Esophagus (tissue), 2 donors: ENCODE data around the gene CHMP4A. TPM values are rescaled to one million over a fixed set of nuclear protein-coding genes. Genes with fewer than 3 reads are reported as not detected.
"Not testable (repeated sequence)": the region's sequence is repeated elsewhere in the genome, so short reads cannot be mapped to it uniquely, and the experiment has no call there.

Experiments
- H3K27ac ChIP-seq, 2 donors: one replicate each; pipeline ENCODE4 v1.5.1; 2013; ENCODE audit warnings: low read depth in 2 of 2, mild to moderate bottlenecking in 2 of 2, inconsistent platforms in 1 of 2, low read length in 1 of 2, moderate library complexity in 1 of 2
- H3K27me3 ChIP-seq, 2 donors: one replicate each; pipeline ENCODE4 v1.6.1; 2013; ENCODE audit warnings: low read length in 2 of 2, control low read depth in 1 of 2, mild to moderate bottlenecking in 1 of 2; ENCODE audit not compliant: insufficient read depth in 2 of 2, control insufficient read depth in 1 of 2
- H3K36me3 ChIP-seq, 2 donors: one replicate each; pipeline ENCODE4 v1.6.1; 2013; ENCODE audit warnings: low read length in 1 of 2; ENCODE audit not compliant: control insufficient read depth in 2 of 2, insufficient read depth in 2 of 2
- H3K4me1 ChIP-seq, 2 donors: one replicate each; pipeline ENCODE4 v1.6.1; 2013; ENCODE audit warnings: low read length in 1 of 2; ENCODE audit not compliant: control insufficient read depth in 2 of 2, insufficient read depth in 2 of 2
- H3K4me3 ChIP-seq, 2 donors: one replicate each; pipeline ENCODE4 v1.5.1; 2013; ENCODE audit warnings: low read length in 2 of 2, mild to moderate bottlenecking in 2 of 2, low read depth in 1 of 2, moderate library complexity in 1 of 2
- H3K9me3 ChIP-seq, 2 donors: one replicate each; pipeline ENCODE4 v1.6.1; 2013; ENCODE audit warnings: mild to moderate bottlenecking in 2 of 2, low read depth in 1 of 2, low read length in 1 of 2, moderate library complexity in 1 of 2; ENCODE audit not compliant: control insufficient read depth in 2 of 2, insufficient read depth in 1 of 2
- WGBS, 2 donors: extraction: QIAGEN DNeasy Blood & Tissue Kit; methylation state at CpG; one replicate each; pipeline ENCODE4 v1.1.7; 2013; 5-methylcytosine and 5-hydroxymethylcytosine counted together
- polyA plus RNA-seq, 2 donors: library from polyadenylated mRNA; stranded (reverse); fragments of 200-250 nt; gene quantifications; one replicate each; pipeline ENCODE4 v1.2.3, GENCODE V29; 2013
- donor health status: healthy with polysubstance abuse.
- donor health status: Bipolar disorder and iron deficiency.

Gene CHMP4A
- polyA plus RNA-seq, 2 donors = 37.0 to 65.7 TPM

DNA sequence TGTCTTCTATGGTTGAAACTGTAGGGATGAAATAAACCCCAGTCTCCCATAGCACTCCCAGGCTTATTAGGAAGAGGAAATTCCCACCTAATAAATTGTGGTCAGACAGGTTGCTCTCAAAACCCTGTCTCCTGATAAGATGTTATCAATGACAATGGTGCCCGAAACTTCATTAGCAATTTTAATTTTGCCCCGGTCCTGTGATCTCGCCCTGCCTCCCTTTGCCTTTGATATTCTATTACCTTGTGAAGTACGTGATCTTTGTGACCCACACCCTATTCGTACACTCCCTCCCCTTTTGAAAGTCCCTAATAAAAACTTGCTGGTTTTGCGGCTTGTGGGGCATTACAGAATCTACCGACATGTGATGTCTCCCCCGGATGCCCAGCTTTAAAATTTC lies 10.8 kb downstream of the CHMP4A start:
- WGBS, 2 donors = 91 to 94% methylated on average over 8 of the region's 8 CpGs
- H3K4me3 ChIP-seq, H3K36me3 ChIP-seq, H3K9me3 ChIP-seq, H3K4me1 ChIP-seq, H3K27me3 ChIP-seq, H3K27ac ChIP-seq: not testable (repeated sequence)

DNA sequence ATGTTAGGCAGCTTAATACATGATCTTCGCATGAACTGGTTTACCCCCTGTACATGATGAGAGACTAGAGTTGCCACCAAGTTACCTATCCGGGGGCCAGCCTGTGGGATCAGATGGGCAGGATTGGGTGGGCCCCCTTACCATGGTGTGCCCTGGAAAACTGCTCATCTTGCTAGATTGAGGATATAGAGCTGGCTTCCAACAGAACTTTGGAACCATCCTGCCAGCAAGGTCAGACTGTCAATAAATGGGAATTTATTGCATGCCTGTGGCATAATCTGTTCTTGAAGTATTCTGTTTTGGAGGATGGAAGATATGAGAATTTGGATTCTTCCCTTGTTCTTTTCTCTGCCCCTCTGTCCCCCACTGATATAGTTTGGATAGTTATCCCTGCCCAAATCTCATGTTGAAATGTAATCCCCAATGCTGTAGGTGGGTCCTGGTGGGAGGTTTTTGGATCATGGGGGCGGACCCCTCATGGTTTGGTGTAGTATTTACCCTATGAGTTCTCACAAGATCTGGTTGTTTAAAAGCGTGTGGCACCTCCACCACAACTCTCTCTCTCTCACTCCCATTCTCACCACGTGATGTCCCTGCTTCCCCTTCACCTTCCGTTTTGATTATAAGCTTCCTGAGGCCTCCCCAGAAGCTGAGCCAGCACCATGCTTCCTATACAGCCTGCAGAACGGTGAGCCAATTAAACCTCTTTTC lies 14.3 kb downstream of the CHMP4A start:
- 84 to 86% methylated on average over 7 of the region's 7 CpGs for WGBS, 2 donors
- H3K27ac ChIP-seq = no peak overlapping the region
- H3K4me1 ChIP-seq = peaks cover 0 to 3% of the 10 kb centered on the region in 2 donors
- no peaks in the 10 kb centered on the region for H3K27me3 ChIP-seq
- no peaks in the 10 kb centered on the region for H3K36me3 ChIP-seq
- H3K9me3 ChIP-seq = no peaks in the 10 kb centered on the region
- no peak overlapping the region for H3K4me3 ChIP-seq

DNA sequence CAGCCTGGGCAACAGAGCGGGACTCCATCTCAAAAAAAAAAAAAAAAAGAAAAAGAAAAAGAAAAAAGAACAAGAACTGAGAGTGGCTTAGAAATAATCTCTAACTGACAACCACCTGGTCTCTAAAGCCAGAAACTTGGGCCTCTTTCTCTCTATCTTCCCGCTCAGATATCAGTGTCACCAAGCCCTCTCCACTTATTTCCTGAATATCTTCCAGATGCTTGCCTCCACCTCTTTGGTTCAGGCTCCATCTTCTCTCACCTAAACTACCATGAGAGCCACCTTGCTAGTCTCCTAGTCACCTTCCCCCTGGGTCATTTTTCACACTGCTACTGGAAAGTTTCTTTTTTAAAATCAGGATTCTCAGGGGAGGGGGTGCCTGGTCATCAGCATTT lies 16.2 kb downstream of the CHMP4A start:
- Histone ChIP-seq H3K4me1 (peaks cover 0 to 3% of the 10 kb centered on the region in 2 donors), H3K27ac (no peak overlapping the region), H3K4me3 (no peak overlapping the region), H3K27me3 (no peaks in the 10 kb centered on the region), H3K9me3 (no peaks in the 10 kb centered on the region), H3K36me3 (peaks cover 0 to 9% of the 10 kb centered on the region in 2 donors)
- WGBS, 2 donors = 90 to 95% methylated on average over 2 of the region's 2 CpGs

DNA sequence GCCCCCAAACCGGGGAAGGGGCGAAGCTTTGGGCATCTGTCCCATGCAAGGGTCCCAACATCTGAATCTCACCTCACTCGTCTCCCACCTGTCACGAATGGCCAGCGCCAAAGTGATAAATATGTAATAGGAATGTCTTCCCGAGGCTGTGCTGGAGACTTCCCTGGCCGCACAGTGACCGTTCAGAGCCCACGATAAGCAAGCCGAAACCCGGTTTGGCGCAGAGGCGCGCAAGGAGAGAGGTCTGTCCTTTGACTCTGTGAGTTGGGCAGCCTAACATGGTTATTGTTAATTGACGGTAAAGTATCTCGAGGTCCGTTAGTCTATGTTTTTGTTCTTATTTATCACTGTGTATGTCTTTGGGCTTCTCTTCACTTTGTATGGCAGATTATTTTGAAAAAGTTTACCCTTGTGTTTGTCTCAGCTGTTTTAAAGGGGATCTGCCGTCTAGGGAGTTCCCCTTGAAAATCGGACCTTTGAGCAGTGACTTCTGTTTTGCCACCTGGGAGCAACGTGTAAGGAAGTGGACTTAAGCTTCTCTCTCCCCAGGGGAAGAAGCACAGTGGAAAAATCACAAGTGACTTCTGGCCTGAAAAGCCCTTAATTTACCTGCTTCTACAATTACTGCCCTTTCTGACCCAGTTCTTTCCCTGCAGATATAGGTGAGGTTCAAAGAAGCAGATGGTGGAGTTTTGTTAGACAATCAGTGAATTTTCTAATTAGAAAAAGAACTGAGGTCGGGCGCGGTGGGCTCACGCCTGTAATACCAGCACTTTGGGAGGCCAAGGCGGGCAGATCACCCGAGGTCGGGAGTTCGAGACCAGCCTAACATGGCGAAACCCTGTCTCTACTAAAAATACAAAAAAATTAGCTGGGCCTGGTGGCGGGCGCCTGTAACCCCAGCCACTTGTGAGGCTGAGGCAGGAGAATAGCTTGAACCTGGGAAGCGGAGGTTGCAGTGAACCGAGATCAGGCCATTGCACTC lies 16.9 kb downstream of the CHMP4A start:
- H3K36me3 ChIP-seq = peaks cover 0 to 14% of the 10 kb centered on the region in 2 donors
- peak overlapping the region; percentile 93 to 94 for H3K27ac ChIP-seq
- 29 to 35% methylated on average over 33 of the region's 33 CpGs for WGBS, 2 donors
- H3K4me3 ChIP-seq = peak overlapping the region; percentile 71 to 81
- no peaks in the 10 kb centered on the region for H3K27me3 ChIP-seq
- H3K4me1 ChIP-seq = peaks cover 0 to 3% of the 10 kb centered on the region in 2 donors
- H3K9me3 ChIP-seq = no peaks in the 10 kb centered on the region

DNA sequence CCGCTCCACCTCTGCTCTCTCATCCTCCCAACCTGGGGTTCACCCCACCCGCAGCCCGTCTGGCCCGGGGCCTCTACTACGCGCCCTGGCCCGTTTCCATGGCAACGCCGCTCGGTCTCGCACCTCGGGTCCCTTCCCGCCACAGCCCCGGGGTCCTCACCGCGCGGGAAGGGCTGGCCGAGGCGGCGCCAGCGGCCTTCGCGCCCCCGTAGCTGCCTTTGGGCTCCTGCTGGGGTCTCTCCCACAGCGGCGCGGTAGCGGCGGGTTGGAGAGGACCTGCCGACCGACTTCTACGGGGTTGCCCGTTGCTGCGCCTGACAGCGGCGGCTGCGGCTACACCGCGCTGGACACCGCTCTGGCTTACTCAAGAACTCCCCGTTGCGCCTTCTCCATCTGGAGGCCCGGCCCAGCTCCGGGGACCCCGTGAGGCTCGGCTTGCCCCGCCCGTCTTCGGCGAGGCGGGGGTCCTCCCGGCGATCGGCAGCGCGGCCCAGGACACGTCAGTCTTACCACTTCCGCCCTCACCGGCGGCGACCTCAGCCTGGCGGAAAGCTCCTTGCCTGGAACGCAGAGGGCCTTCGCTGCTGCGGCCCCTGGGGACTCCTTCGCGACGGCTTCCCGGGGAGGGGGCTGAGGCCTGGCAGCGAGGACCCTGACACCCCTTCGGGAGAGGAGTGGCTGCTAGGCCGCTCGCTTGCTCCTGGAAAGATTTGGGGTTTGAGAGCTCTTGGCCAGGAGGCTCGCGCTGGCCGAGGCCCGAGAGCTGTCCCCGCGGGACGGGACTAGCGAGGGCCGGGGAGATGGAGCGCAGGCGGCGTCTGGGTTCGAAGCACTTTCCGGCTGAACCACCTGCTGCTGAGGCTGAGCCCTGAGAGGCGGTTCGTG lies 17.9 kb downstream of the CHMP4A start, which contains the start of gene TM9SF1:
Gene TM9SF1, minus strand, starts transcription at position 256 of the 885 bp plus-strand sequence. CDS start 422 bp downstream, outside the sequence.
- H3K27ac ChIP-seq = peak within 1 kb of the TSS; percentile 93 to 94
- H3K36me3 ChIP-seq = peaks cover 0 to 16% of the 10 kb centered on the region in 2 donors
- H3K4me3 ChIP-seq = peak within 1 kb of the TSS; percentile 71 to 81
- H3K27me3 ChIP-seq = no peaks in the 10 kb centered on the region
- H3K9me3 ChIP-seq = no peaks in the 10 kb centered on the region
- WGBS, 2 donors = 0 to 1% methylated on average over 88 to 89 of the region's 89 CpGs
- peaks cover 0 to 3% of the 10 kb centered on the region in 2 donors for H3K4me1 ChIP-seq

DNA sequence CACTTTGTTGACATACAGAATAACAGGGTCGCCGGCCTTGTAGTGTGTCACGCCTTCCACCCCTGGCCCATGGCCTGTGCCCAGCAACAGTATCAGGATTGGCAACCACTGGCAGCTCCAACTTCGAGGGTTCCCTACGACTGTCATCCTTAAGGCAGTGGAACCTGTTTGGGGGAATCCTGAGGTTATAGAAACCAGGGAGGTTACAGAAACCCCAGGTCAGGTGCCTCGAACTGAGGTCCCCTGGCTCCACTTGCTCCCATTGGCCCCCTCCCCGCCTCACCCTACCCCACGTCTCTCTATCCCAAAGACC lies 18.5 kb downstream of the CHMP4A start:
- Histone ChIP-seq H3K4me1 (peaks cover 0 to 3% of the 10 kb centered on the region in 2 donors), H3K4me3 (peak overlapping the region; percentile 71 to 81), H3K9me3 (no peaks in the 10 kb centered on the region), H3K27me3 (no peaks in the 10 kb centered on the region), H3K27ac (peak overlapping the region; percentile 93 to 94), H3K36me3 (peaks cover 0 to 17% of the 10 kb centered on the region in 2 donors)
- WGBS, 2 donors = 42 to 43% methylated on average over 8 of the region's 8 CpGs

DNA sequence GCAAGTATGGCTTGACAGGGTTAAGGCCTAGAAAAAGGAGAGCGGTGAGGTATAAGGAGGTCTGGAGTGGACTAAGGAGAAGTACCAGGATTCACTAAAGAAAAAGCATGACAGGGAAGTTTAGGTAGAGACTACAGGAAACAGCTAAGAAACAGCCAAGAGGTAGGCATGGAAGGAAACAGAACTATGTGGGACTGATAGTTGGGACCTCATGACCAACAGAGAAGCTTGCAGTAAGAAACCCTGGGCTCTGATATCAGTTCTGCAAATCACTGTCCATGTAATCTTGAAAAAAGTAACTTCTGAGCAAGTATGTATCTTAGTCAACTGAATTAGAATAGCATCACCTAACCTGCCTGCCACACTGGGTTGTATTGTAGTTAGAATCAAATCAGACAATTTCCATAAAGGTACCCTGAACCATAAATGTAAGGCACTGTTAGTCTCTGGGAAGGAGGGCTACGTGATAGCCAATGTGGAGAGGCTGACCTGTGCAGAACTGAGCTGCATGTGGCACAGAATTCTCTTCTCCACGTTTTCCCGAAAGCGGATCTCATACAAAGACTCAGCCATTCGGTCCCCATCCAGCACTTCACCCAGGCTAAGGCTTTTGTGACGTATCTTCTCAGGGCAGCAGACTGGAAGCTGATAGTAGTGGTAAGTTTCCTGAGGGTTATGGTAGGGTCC lies 19.0 kb downstream of the CHMP4A start:
- Histone ChIP-seq H3K27me3 (no peaks in the 10 kb centered on the region), H3K4me1 (peaks cover 0 to 3% of the 10 kb centered on the region in 2 donors), H3K9me3 (no peaks in the 10 kb centered on the region), H3K4me3 (peak overlapping the region; percentile 71 to 81), H3K36me3 (peaks cover 0 to 20% of the 10 kb centered on the region in 2 donors), H3K27ac (peak overlapping the region in 1 of 2 donors; percentile 94)
- WGBS, 2 donors = 80% methylated on average over 7 of the region's 7 CpGs

DNA sequence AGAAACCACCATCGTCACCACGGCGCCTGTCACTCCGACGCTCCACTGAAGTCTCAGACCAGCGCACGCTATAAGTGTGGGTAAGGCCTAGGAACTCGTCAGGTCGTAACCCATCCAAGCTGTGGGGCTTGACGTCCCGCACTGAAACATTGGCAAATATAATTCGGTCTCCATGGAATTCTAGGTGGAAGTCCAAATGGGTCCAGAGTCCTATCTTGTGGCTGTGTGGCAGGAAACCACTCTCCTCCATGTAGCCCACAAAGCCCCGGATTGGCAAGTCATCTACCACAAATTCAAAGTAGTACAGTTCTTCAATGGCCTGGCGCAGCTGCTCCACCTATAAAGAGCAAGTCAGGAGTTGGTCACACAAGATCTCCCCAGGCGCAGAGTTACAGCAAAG lies 20.4 kb downstream of the CHMP4A start:
- peaks cover 3 to 4% of the 10 kb centered on the region in 2 donors for H3K4me1 ChIP-seq
- no peaks in the 10 kb centered on the region for H3K27me3 ChIP-seq
- peaks cover 0 to 20% of the 10 kb centered on the region in 2 donors for H3K36me3 ChIP-seq
- H3K9me3 ChIP-seq = no peaks in the 10 kb centered on the region
- no peak overlapping the region for H3K4me3 ChIP-seq
- H3K27ac ChIP-seq = no peak overlapping the region
- WGBS, 2 donors = 95 to 98% methylated on average over 15 of the region's 15 CpGs
